NCI-H1930 (cell line): ENCODE results near the gene SSBP2.
"Not testable (repeated sequence)": the region's sequence is repeated elsewhere in the genome, so short reads cannot be mapped to it uniquely, and the experiment has no call there.

ENCODE experiments used
- DNase-seq, 2 experiments: peaks; one replicate each; lab custom pipeline; 2025; lab: John Stamatoyannopoulos, UW

SSBP2 gene

DNA sequence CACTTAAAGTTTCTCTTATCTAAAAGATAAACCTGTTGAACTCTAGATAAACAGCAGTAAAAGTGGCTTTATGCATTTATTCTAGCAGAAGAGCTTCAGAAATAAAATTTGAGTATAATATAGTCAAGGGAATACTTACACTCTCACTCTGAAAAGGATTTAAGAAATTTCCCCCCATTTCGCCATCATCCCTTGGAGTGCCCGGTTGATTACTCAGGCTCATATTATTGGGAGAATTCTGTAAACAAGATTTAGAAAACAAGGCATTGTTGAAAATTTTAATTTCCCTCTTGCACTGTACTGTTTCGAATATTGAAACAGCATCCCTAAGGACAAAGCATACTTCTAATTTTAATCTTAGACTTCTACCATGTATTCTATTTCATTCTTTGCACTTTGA lies 322.5 kb downstream of the SSBP2 start:
- no peak for DNase-seq

DNA sequence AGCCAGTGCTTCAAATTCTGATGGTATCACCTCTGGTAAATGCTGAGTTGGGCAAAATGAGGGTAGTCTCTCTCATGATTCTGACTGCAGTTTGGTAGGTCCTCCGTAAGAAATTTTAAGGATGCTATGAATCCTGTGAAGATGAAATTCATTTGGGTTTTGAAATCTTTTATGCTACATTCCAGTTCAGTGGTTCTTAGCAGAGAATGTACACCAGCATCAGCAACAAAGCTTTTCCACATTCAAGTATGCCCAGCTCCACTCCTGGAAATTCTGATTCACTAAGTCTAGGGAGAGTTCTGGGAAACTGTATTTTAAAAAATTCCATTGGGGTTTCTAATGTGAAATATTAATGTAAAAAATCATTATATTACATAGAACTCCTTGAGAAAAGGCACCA lies 323.3 kb downstream of the SSBP2 start:
- DNase-seq: no peak

DNA sequence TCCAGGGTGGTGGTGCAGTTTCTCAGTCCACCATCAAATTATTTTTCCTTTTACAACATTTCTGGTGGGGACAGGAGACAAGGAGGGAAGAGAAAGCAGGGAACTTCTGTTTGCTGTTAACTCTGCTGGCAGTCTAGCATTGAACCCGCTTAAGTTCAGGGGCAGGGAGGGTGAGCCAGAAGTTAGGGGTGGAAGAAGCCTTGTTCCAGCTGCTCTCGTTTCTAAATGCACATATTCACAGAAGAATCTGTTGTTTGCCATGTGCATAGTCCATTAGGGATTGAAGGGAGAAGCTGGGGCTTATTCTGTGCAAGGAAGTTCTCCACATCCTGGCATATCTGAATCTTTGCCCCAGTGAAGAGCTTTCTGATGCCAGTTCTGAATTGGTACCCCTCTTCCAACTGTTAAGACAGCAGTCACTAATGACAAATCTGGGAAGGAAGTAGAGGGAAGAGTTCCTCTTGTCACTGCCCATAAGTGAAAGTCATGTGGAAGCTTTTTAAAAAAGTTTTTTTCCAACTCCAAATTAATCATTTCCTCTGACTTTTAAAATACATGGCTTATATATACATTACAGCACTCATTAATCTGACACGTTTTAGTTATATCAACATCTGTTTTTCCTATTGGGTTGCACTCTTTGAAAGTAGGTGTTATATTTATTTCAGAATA lies 324.4 kb downstream of the SSBP2 start:
- no peak for DNase-seq

DNA sequence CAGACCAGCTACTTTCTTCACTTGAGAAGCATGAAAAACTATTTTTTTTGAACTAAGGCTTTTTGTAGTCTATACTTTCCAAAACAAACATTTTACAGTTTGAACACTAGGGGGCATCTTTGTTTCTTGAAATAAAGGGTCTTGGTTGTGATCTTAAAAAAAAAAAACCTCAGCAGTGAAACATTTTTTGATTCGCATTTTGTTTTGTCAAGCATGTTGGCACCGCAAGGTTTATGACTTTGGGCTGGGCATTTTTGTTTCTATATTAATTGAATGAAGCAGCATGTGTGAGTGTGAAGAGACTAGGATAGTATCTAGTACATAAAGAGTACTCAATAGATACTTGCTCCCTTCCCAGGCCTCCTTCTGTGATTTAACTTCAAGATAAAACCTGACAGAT lies 325.3 kb downstream of the SSBP2 start:
- peak in 1 of 2 experiments; percentile 11 for DNase-seq

DNA sequence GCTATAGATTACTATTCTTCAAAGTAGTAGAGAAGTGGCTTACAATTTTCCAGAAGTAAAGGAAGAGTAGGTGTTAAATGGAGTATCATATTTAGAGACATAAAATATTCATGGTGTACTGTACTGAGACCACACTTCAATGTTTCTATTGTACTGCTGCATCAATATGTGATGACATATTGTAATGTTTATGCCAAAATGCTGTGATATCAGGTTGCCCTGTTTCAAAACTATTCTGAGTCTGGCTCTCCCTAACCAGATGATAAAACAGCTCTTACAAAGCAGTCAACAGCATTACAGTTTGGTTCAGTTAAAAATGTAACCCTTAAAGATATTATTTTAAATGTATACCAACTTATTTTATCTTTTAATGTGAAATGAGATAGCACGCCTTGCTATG lies 326.2 kb downstream of the SSBP2 start:
- DNase-seq: no peak

DNA sequence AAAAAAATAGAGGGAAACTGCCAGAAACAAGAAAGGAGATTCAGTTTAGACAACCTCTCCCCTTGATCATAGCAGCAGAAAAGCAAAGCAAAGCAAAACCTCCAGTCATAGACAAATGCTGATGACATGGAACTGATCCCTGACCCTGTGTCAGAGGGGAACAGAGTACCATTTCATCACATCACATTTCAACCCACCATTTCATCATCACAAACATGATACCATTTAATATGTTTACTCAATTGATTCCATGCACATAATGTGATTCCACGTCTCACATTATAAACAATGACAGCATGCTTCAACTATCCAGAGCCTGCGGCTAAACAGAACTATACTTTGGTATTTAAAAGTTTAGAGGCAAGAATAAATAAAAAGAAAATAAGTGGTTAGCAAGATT lies 328.2 kb downstream of the SSBP2 start:
- DNase-seq: no peak

DNA sequence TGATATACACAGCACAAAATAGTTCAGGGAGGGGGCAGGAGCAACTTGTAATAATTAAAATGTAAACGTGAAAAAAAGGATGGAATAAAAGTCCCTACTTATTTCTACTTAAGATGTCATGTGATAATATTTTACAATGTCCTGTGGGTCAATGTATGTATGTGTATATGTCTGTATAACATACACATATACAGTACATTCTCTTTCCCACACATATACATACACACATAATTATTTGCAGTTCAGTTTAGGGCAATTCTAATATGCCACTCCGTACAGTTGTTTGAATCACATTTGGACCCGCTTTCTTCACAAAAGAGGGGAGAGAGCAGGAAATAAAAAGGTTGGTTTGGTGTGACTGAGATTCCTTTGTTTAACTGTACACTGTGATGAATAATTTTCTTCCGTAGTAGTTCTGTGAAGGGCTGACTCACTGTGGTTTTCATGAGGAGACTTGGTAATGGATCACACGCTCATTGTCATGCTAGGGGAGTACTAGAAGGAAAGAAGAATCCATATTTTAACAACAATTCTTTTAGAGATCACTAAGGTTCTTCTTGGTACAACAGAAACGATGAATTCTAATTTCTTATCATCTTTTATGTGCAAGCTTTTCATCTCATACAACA lies 330.7 kb downstream of the SSBP2 start:
- DNase-seq: no peak

DNA sequence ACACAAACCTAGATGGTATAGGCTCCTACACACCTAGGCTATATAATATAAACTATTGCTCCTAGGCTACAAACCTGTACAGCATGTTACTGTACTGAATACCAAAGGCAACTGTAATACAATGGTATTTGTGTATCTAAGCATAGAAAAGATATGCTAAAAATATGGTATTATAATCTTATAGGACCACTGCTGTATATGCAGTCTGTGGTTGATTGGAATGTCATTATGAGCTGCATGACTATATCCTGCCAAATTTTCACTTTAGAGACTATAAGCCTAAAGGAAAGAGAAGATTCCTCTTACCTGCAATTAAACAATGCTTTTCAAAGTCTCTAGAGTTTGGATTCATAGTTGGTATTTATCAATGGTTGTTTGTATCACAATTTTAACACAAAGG lies 332.3 kb downstream of the SSBP2 start:
- no peak for DNase-seq

DNA sequence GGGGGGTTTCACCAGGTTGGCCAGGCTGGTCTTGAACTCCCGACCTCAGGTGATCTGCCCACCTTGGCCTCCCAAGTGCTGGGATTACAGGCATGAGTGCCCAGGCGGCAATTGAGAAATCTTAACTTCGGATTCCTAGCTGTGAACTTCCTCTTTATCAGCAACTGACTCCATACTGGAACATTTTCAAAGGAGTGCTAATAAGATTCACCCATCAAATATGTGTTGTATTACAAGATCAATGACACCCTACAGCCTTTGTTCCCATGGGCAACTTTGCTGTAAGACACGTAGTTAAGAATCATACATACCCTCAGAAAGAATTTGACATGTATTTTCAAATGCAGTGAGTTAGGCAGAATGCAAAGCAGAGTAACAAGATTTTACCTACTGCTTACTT lies 333.8 kb downstream of the SSBP2 start:
- no peak for DNase-seq

DNA sequence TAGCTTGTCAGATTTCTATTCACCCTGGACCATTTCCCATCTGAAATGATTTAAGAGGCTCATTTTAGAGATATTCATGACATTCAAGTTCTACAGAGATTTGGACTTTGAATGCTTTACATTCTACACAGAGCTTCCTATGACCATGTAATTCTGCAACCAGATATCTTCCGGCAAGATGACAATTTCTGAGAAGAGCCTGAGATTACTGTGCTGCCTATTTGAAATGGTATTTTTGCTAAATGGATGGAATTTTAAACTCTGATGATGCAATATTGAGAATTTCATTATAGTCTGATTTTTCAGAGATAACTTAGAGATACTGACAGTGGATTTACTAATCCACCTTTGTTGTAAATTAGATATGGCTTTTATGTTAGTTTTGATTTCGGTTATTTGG lies 341.0 kb downstream of the SSBP2 start:
- no peak for DNase-seq

DNA sequence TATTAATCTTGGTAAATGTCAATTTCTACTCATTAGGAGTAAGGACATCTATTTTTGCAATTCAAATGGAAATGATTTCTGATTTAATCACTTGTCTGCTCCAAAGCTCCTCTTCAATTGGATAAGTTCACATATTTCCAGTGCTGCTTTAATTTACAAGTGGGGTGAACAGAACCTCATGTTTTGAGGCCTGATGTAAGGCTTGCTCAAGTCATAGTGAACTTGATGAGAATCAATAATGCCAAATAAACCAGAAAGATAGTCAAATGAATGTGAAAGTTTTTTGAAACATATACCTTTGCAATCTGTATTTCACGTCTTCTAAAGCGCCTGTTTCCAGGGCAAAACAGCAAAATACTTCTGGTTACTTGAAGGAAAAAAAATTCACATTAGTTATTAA lies 341.5 kb downstream of the SSBP2 start:
- no peak for DNase-seq

DNA sequence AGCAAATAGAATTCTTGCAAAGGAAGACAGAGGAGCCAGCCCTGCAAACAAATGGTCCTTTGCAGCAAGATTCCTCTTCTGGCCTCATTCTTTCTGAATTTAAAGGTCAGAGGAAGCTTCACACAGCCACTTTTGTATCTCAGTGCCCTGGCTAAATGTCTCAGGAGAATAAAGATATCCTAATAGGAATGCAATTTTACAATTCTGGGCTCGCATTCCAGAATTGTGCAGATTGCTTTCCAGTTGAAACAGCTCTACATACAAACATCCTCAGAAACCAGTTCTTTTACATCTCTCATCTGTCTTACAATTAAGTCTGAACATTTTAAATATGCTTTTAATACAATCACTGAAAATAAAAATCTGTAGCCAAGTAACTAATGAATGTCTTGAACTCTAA lies 342.4 kb downstream of the SSBP2 start:
- no peak for DNase-seq

DNA sequence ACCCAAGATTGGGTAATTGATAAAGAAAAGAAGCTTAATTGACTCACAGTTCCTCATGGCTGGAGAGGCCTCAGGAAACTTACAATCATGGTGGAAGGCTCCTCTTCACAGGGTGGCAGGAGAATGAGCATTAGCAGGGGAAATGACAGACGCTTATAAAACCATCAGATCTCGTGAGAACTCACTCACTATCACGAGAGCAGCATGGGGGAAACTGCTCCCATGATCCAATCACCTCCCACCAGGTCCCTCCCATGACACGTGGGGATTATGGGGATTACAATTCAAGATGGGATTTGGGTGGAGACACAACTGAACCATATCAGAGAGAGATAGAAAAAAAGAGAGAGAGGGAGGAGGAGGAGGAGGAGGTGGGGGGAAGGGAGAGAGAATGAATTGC lies 343.1 kb downstream of the SSBP2 start:
- not testable (repeated sequence) for DNase-seq

DNA sequence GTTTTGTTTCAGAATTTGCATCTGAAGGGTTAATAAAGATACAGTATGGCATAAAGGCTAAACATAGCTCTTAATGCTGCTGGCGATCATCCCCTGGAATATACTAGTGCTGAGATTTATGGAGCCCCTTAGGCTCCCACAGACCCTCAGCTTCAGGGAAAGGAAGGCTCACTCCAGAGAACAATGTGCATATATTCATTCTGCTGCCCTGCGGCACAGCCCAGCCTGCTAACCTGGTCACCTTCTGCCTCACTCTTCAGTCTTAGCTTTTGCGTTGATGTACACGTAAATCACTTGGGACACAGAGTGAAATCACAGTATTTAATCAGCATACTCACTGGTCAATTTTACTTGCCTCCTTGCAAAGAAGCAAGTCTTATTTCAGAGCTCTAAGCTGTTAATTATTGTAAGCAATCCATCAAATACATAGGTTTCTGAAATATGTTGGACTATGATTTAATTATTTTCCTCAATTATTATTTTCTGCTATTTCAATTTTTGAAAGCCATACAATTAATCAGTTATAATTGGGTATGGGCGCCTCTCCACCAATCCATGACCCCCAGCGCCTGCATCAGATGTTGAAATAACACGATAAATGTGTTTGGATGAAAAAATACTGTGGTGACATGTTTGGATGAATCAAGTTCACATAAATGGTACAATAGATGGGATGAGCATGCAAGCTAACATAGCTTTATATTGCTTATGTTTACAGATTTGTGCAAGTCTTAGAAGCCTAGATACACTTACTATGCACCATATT lies 345.6 kb downstream of the SSBP2 start:
- DNase-seq: no peak

DNA sequence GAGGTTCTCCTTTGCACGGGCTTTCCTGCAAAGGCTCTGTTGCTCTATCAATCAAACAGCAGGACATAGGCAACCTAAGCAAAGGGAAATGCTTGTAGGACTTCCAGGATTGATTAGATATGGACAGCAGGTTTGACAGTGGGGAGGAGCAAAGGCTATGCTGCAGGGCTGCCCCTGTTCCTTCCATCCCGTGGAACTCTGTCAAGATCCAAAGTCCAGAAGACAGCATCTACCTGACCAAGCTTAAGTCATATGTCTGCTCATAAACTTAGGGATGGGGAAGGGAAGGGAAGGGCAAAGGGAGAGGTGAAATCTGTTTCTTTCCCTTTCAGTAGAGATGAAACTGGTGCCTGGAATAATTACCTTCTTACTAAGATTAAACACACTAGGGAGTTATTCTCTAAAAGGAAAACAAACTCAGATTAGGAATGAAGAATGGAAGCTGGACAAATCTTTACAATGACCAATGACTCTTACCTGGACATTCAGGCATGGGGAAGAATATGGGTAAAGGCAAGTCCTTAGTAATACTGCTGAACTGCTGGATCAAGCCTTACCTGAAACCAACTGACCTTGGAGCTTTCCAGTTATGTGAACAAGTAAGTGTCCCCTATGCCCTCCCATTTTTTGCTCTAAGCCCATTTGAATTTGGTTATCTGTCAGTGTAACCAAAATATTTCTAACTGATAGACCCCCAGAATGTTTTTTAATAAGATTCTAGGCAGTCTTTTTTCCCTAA lies 348.5 kb downstream of the SSBP2 start:
- DNase-seq: no peak

DNA sequence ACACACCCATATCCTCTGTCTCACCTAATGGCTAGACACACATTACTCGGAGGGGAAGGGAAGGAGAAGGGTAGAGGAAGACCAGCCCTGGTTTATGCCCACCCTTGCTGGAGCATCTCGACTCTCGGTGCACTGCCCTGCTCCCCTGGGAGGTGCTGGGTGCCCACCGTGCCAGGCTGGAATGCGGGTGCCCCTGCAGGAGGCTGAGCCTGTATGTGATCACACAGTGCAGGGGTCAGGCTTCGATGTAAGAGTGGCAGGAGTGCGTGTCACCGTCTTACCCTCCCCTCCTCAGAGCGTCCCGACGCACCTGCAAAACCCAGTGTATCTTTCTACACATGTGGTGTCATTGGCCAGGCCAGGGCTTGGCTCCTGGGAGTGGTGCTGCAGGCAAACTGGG lies 349.6 kb downstream of the SSBP2 start:
- no peak for DNase-seq

DNA sequence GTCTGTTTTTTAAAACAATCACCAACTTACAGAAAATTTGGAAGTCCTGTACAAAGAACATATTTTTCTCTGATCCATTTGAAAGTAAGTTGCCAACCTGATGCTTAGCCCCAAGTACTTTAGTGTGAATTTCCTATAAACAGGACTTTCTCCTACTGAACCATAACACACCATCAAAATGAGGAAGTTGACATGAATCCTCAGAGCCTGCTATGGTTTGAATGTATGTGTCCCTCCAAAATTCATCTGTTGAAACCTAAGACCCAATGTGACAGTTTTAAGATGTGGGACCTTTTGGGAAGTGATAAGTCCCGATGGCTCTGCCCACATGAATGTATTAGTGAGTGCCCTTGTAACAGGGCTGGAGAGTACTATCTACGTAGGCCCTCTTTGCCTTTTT lies 350.5 kb downstream of the SSBP2 start:
- DNase-seq: no peak

DNA sequence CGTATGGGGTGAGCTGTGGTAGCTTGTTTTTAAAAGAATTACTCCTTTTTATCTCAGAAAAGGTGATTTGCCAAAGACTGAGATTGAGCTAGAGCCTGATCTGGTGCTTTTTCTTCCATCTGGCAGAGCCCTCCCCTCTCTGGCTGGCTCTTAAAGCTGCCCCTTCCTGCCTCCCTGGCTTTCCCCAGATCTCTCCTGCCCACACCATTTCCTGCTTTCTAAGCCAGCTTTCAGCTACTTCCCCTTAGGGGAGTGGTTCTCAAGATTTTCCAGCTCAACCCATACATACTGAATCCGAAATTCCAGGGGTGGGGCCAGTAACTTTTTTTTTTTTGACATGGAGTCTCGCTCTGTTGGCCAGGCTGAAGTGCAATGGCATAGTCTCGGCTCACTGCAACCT lies 352.2 kb downstream of the SSBP2 start:
- no peak for DNase-seq

DNA sequence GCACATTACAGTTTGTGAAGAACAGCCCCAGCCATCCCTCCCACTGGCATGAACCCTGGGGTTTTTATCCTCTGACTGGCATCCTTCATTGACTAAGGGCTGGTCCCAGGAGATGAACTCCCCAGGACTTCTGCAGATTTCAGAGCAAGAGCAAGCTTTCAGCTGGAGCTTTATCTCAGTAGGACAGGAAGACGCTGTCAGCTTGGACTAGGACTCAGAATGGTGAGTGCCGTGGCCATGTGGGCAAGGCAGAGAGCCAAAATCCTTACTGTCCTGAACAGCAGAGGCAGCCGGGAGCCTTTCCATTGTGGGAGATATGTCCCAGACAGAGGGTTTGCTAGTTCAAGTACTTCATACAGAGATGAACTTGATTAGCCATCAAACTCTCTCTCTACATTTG lies 353.7 kb downstream of the SSBP2 start:
- no peak for DNase-seq

DNA sequence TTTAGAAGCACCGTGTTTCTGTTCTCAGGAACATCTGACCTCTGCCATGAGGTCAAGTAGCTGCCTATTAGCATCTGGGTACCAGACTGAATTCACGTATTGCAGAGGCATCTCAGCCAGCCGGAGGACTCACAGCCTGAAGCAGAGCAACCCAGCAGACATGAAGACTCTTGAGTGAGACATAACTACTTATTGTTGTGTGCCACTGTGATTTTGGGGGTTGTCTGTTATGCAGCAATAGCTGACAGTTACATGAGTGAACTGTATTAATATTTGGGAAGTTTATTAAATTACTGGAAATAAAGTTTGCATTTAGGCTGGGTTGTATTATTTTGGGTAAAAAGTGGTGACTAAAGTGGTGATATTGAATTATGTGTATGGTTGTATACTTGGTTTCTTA lies 355.6 kb downstream of the SSBP2 start:
- no peak for DNase-seq

DNA sequence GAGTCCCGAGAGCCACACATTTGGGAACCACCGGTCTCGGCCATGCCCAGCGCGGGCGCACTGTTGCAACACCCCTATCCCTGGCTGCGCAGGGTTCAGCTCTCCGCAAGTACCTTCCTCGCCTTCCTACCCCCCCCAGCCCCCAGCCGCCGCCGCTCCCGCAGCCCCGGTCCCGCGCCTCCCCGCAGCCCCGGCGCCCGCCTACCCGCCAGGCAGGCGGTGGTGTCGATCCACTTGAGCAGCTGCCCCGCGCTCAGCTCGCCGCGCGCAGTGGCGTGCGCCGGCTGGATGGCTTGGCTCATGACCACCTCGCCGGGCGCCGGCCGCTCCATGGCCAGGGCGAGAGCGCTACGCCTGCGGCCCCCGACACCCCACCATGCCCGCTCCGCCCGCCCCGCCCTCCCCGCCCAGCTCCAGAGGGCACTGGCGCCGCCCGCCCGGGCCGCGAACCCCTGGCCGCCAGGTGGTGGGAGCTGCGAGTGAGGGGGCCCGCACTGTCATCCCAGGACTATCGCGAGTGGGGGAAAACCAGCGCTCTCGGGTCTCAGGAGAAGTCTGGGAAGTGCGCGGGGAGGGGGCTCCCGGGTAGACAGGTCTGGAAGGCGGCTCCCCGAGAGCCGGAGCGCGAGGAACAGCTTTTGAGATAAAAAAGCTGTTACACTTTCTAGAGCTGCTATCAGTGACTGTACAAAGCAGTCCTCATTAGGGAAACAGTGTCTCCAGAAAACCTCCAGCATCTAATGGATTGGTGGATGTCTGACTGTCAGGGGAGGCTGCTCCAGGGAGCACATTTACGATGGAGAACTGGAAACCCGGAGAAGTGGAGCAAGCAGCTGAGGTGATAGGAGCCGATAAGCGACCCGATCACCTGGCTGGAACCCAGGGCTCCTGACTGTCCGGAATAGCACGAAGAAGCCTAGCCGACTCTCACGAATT lies 356.8 kb downstream of the SSBP2 start, which contains the start of gene ACOT12:
ACOT12 (minus strand) TSS at position 352 of the 936 bp plus-strand sequence; CDS start at position 332, 20 bp downstream.
- DNase-seq: no peak

DNA sequence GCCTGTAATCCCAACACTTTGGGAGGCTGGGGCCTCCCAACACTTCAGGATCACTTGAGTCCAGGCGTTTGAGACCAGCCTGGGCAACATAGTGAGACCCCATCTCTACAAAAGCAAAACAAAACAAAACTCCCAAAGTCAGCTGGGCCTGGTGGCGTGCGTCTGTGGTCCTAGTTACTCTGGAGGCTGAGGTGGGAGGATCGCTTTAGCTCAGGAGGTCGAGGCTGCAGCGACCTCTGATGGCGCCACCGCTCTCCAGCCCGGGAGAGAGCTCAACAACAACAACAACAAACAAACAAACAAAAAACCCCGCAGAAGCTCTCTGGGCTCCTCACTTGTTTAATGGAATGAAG lies 357.5 kb downstream of the SSBP2 start:
- DNase-seq: no peak
